H1 (cell line): ENCODE measurements around the gene EEPD1. TPM values are rescaled to one million over a fixed set of nuclear protein-coding genes. Genes with fewer than 3 reads are reported as not detected.

Experiments
- CTCF ChIA-PET: fragments of 300-600 bp; sonication (Branson Sonifier 250); formaldehyde crosslinking; loops from one replicate; lab custom pipeline; 2021; ENCODE audit not compliant: partially characterized antibody; lab: Charles Lee
- POLR2A ChIA-PET: fragments of 300-600 bp; sonication (Branson Sonifier 250); formaldehyde crosslinking; loops from one replicate; lab custom pipeline; 2021; ENCODE audit warnings: inconsistent platforms; ENCODE audit not compliant: partially characterized antibody; lab: Charles Lee
- DNase-seq, 2 experiments: peaks; one replicate each; pipeline versions ENCODE4 v3.0.0 to v3.0.0-alpha.2; 2010 to 2022; ENCODE audit warnings: low spot score in 2 of 2, low read depth in 1 of 2, mixed read lengths in 1 of 2
- FAIRE-seq: peaks from 2 replicates; lab custom pipeline; 2011; peaks lifted over from hg19 to GRCh38; lab: Jason Lieb, UNC
- H2AFZ ChIP-seq: 2 replicates; pipeline ENCODE4 v1.8.1; 2012; ENCODE audit warnings: low read length, inconsistent platforms
- H2AK5ac ChIP-seq: 2 replicates; pipeline ENCODE4 v1.6.1; 2013; ENCODE audit warnings: low read depth, low read length
- H2BK120ac ChIP-seq: replicated peaks from 2 replicates; pipeline ENCODE3; 2013; ENCODE audit warnings: low read depth, low read length, inconsistent platforms
- H2BK12ac ChIP-seq: 2 replicates; pipeline ENCODE4 v1.6.1; 2013; ENCODE audit warnings: low read depth, low read length
- H2BK15ac ChIP-seq: 2 replicates; pipeline ENCODE4 v1.6.1; 2013; ENCODE audit warnings: low read length
- H2BK20ac ChIP-seq: 2 replicates; pipeline ENCODE4 v1.6.1; 2013; ENCODE audit warnings: low read length
- H2BK5ac ChIP-seq: 2 replicates; pipeline ENCODE4 v1.6.1; 2013; ENCODE audit warnings: low read depth, low read length
- H3K14ac ChIP-seq: 2 replicates; pipeline ENCODE4 v1.6.1; 2013; ENCODE audit warnings: inconsistent platforms; ENCODE audit not compliant: insufficient read length
- H3K18ac ChIP-seq: 2 replicates; pipeline ENCODE4 v1.6.1; 2013; ENCODE audit warnings: low read length; ENCODE audit errors: extremely low read depth
- H3K23ac ChIP-seq: 2 replicates; pipeline ENCODE4 v1.6.1; 2013; ENCODE audit warnings: inconsistent platforms; ENCODE audit not compliant: insufficient read length
- H3K23me2 ChIP-seq: 2 replicates; pipeline ENCODE4 v1.6.1; 2013; ENCODE audit warnings: low read depth, low read length
- H3K27ac ChIP-seq: 2 replicates; pipeline ENCODE4 v1.6.1; 2011; ENCODE audit warnings: low read depth, low read length, inconsistent platforms
- H3K27me3 ChIP-seq, 4 experiments: replicated peaks in 1 of 4; 1 replicate in 1 of 4; 2 replicates in 3 of 4; pipeline versions ENCODE4 v1.6.1 to v1.8.1; 2011 to 2013; ENCODE audit warnings: low read length in 3 of 4, mild to moderate bottlenecking in 3 of 4, inconsistent platforms in 2 of 4, mixed read lengths in 2 of 4, moderate library complexity in 1 of 4; ENCODE audit not compliant: control insufficient read depth in 3 of 4, insufficient read depth in 3 of 4; ENCODE audit errors: extremely low read depth in 1 of 4
- H3K36me3 ChIP-seq, 4 experiments: 2 replicates each; pipeline versions ENCODE4 v1.6.1 to v1.8.1; 2011 to 2013; ENCODE audit warnings: mild to moderate bottlenecking in 4 of 4, low read length in 3 of 4, moderate library complexity in 2 of 4, control low read depth in 1 of 4, inconsistent platforms in 1 of 4; ENCODE audit not compliant: insufficient read depth in 4 of 4, control insufficient read depth in 2 of 4
- H3K4ac ChIP-seq: replicated peaks from 2 replicates; pipeline ENCODE3; 2013; ENCODE audit warnings: low read length, low read depth, mixed read lengths, inconsistent platforms; ENCODE audit not compliant: insufficient read length
- H3K4me1 ChIP-seq, 4 experiments: replicated peaks in 1 of 4; 1 replicate in 1 of 4; 2 replicates in 3 of 4; pipeline versions ENCODE4 v1.6.1 to v1.8.1; 2011 to 2013; ENCODE audit warnings: low read length in 3 of 4, inconsistent platforms in 2 of 4, mixed read lengths in 1 of 4; ENCODE audit not compliant: insufficient read depth in 4 of 4, control insufficient read depth in 3 of 4
- H3K4me2 ChIP-seq, 2 experiments: 2 replicates each; pipeline versions ENCODE4 v1.6.1 to v1.8.1; 2011 to 2013; ENCODE audit warnings: low read depth in 2 of 2, low read length in 2 of 2, control low read depth in 1 of 2, inconsistent platforms in 1 of 2, mild to moderate bottlenecking in 1 of 2; ENCODE audit not compliant: insufficient read depth in 1 of 2
- H3K4me3 ChIP-seq, 4 experiments: fragments of 200-600, 300-600 bp in 1 of 4; sonication (generic), shearing (Covaris generic), sonication (Bioruptor Twin) in 1 of 4; 2 replicates each; pipeline versions ENCODE4 v1.5.1 to v1.8.1; 2011 to 2016; ENCODE audit warnings: low read length in 4 of 4, low read depth in 3 of 4, control low read depth in 2 of 4, inconsistent platforms in 2 of 4, mild to moderate bottlenecking in 2 of 4, mixed read lengths in 1 of 4, moderate library complexity in 1 of 4; ENCODE audit not compliant: insufficient read depth in 2 of 4; ENCODE audit errors: extremely low read depth in 1 of 4
- H3K56ac ChIP-seq: replicated peaks from 2 replicates; pipeline ENCODE3; 2013; ENCODE audit warnings: low read depth, mild to moderate bottlenecking, mixed read lengths, low read length, inconsistent platforms; ENCODE audit not compliant: insufficient read length
- H3K79me1 ChIP-seq: 2 replicates; pipeline ENCODE4 v1.6.1; 2013; ENCODE audit warnings: low read depth, low read length, control low read depth
- H3K79me2 ChIP-seq, 2 experiments: 2 replicates each; pipeline versions ENCODE4 v1.6.1 to v1.8.1; 2012 to 2013; ENCODE audit warnings: low read length in 2 of 2, mild to moderate bottlenecking in 2 of 2, inconsistent platforms in 1 of 2; ENCODE audit not compliant: insufficient read depth in 2 of 2, control insufficient read depth in 1 of 2
- H3K9ac ChIP-seq, 4 experiments: replicated peaks in 1 of 4; 1 replicate in 1 of 4; 2 replicates in 3 of 4; pipeline versions ENCODE4 v1.6.1 to v1.8.1; 2011 to 2013; ENCODE audit warnings: low read depth in 3 of 4, low read length in 3 of 4, control low read depth in 2 of 4, mild to moderate bottlenecking in 2 of 4, moderate library complexity in 2 of 4, inconsistent platforms in 1 of 4; ENCODE audit errors: extremely low read depth in 1 of 4
- H3K9me3 ChIP-seq, 2 experiments: 2 replicates each; pipeline versions ENCODE4 v1.6.1 to v1.8.1; 2012 to 2013; ENCODE audit warnings: mild to moderate bottlenecking in 2 of 2, moderate library complexity in 2 of 2, control low read depth in 1 of 2, inconsistent platforms in 1 of 2, low read depth in 1 of 2, low read length in 1 of 2, mixed read lengths in 1 of 2; ENCODE audit not compliant: insufficient read depth in 2 of 2
- H4K20me1 ChIP-seq, 2 experiments: replicated peaks in 1 of 2; 2 replicates each; pipeline versions ENCODE3 to v1.8.1; 2011 to 2013; ENCODE audit warnings: inconsistent platforms in 2 of 2, low read length in 2 of 2, mild to moderate bottlenecking in 1 of 2; ENCODE audit not compliant: insufficient read depth in 2 of 2, control insufficient read depth in 1 of 2
- H4K5ac ChIP-seq: 2 replicates; pipeline ENCODE4 v1.6.1; 2013; ENCODE audit warnings: low read length, low read depth, mixed read lengths, inconsistent platforms; ENCODE audit not compliant: insufficient read length
- H4K8ac ChIP-seq: 2 replicates; pipeline ENCODE4 v1.8.0; 2013; ENCODE audit warnings: mild to moderate bottlenecking, moderate library complexity, low read length, inconsistent platforms; ENCODE audit not compliant: insufficient read depth; ENCODE audit errors: extremely low read depth
- H4K91ac ChIP-seq: replicated peaks from 2 replicates; pipeline ENCODE3; 2013; ENCODE audit warnings: low read length, mixed read lengths, inconsistent platforms; ENCODE audit not compliant: insufficient read length
- ASH2L ChIP-seq: fragments of 200-600, 300-600 bp; sonication (generic); IDR thresholded peaks from one replicate; pipeline ENCODE4 v1.7.1; 2017; ENCODE audit warnings: low read length
- BRCA1 ChIP-seq: IDR thresholded peaks from 2 replicates; pipeline ENCODE4 v1.6.1; 2012; ENCODE audit warnings: low read depth, low read length, improper control_type of control experiment
- KDM1A ChIP-seq: fragments of 200-600, 300-600 bp; sonication (generic); IDR thresholded peaks from 2 replicates; pipeline ENCODE4 v1.7.1; 2016; ENCODE audit warnings: mild to moderate bottlenecking, low read length, borderline replicate concordance
- PHF8 ChIP-seq: fragments of 200-600 bp; sonication (generic); conservative IDR thresholded peaks from 2 replicates; pipeline ENCODE4 v1.7.1; 2012; ENCODE audit warnings: low read depth, mild to moderate bottlenecking, inconsistent platforms, low read length, moderate library complexity
- SAP30 ChIP-seq: fragments of 300-600 bp; sonication (generic); IDR thresholded peaks from 2 replicates; pipeline ENCODE4 v1.7.1; 2012; ENCODE audit warnings: low read length, moderate library complexity, mild to moderate bottlenecking, inconsistent platforms; ENCODE audit not compliant: insufficient read depth, insufficient replicate concordance
- SP2 ChIP-seq: IDR thresholded peaks from 2 replicates; pipeline ENCODE4 v1.6.1; 2012; ENCODE audit warnings: mild to moderate bottlenecking, low read length, inconsistent platforms
- ZNF274 ChIP-seq: IDR thresholded peaks from 2 replicates; pipeline ENCODE4 v1.7.0; 2012; ENCODE audit warnings: low read length, borderline replicate concordance; ENCODE audit errors: extremely low read depth
- WGBS, 2 experiments: shearing (Covaris generic) in 1 of 2; methylation state at CpG; one replicate each; pipeline versions ENCODE4 v1.1.6 to v1.1.7; 2013 to 2015; ENCODE audit warnings: low lambda C conversion rate in 2 of 2, mixed read lengths in 2 of 2, inconsistent platforms in 1 of 2, low coverage in 1 of 2, missing lambda C conversion rate in 1 of 2; ENCODE audit not compliant: insufficient replicate concordance in 2 of 2, insufficient coverage in 1 of 2, insufficient read length in 1 of 2; ENCODE audit errors: extremely low coverage in 1 of 2, missing lambda C conversion rate in 1 of 2; 5-methylcytosine and 5-hydroxymethylcytosine counted together
- polyA plus RNA-seq, 7 experiments: library from polyadenylated mRNA; depleted of rRNA in 3 of 7; stranded (reverse) in 5 of 7; unstranded in 2 of 7; fragments of >200 nt in 5 of 7; fragments of 200-250 nt in 2 of 7; gene quantifications; 1 replicate in 5 of 7; 2 replicates in 1 of 7; 4 replicates in 1 of 7; pipeline versions ENCODE4 v1.2.1 to v1.2.3, GENCODE V29; 2011 to 2013; ENCODE audit warnings: missing spikeins in 2 of 7, mixed read lengths in 2 of 7
- total RNA-seq: library from RNA; stranded (reverse); fragmentation: NEBNext Ultra II Directional; extraction: Animal tissue kit (Norgen Biotek cat#: 25700); gene quantifications from 2 replicates; pipeline ENCODE4 v1.2.1, GENCODE V29; 2021

Gene EEPD1
- total and polyA plus RNA-seq, 2 of the 8 experiments (the other 6 are each of a cell fraction or from before 2014, with no cell fraction given), result 3.1 to 7.8 TPM

DNA sequence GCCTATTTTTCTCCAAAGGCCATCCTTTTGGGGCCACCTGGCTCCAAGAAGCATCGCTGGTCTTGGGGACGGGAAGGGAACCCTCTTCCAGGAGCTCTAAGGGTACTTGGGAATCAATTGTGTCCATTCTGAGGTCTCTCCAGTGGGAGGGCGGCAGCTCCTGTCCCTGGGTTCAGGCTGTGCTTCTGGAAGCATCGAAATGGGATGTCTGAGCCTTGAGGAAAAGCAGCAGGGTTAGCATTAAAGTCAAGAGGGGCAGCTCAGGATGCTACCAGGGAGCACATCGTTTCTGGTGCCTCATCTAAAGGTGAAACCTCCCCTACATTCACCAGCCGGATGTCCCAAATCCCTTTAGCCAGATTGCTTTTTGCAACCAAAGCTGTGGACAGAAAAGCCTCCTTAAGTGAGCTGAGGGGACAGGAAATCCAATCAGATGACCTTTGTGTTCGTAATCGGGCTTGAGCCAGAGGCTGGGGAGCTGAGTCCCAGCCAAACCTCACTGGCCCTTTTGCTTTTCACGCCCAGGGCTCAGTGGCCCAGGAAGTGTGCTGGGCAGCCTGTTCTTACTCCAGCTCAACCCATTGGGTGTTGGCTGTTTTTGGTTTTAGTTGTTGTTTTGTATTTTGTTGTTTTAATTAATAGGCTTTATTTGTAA is 147.8 kb downstream of the EEPD1 start:
- H3K23me2 ChIP-seq, result no peaks in the 10 kb centered on the region
- H2BK12ac ChIP-seq, result no peak overlapping the region
- no peak overlapping the region for H2AK5ac ChIP-seq
- no peak overlapping the region for H2BK15ac ChIP-seq
- peaks cover 0 to 3% (median 0%) of the 10 kb centered on the region in 4 experiments; a peak in 1 of 8 replicates for H3K36me3 ChIP-seq
- H3K79me1 ChIP-seq, result no peaks in the 10 kb centered on the region
- WGBS, 2 experiments, result 84% methylated on average over 9 of the region's 9 CpGs; no CpG with 5 or more reads in 1 of the 2 experiments
- H3K4me2 ChIP-seq, result no peak overlapping the region
- FAIRE-seq (no peak), DNase-seq (no peak)
- no peak overlapping the region for H2BK20ac ChIP-seq
- H2BK5ac ChIP-seq, result no peak overlapping the region
- H3K18ac ChIP-seq, result no peak overlapping the region
- no peak overlapping the region for H4K91ac ChIP-seq
- no peaks in the 10 kb centered on the region for H3K79me2 ChIP-seq
- no peak overlapping the region for H3K27ac ChIP-seq
- no peak overlapping the region for H3K4me3 ChIP-seq
- no peak overlapping the region for H3K23ac ChIP-seq
- H4K5ac ChIP-seq, result no peak overlapping the region
- no peak overlapping the region for H3K14ac ChIP-seq
- no peak overlapping the region for H2AFZ ChIP-seq
- H3K4ac ChIP-seq, result no peak overlapping the region
- H3K9ac ChIP-seq, result no peak overlapping the region
- H3K56ac ChIP-seq, result no peak overlapping the region
- H4K8ac ChIP-seq, result no peak overlapping the region
- H3K27me3 ChIP-seq, result no peaks in the 10 kb centered on the region
- ChIA-PET CTCF (interaction anchor here (0.8 to 4.8 kb wide), 14 partner anchors 10 to 316 kb away, joined by 3 to 40 read pairs (median 4); no protein-coding TSS in a partner anchor), POLR2A (no interaction called here)
- no peak overlapping the region for H2BK120ac ChIP-seq
- H3K4me1 ChIP-seq, result peaks cover 0 to 6% (median 0%) of the 10 kb centered on the region in 4 experiments; a peak in 2 of 7 replicates
- peaks cover 0 to 2% of the 10 kb centered on the region in 2 experiments for H4K20me1 ChIP-seq
- H3K9me3 ChIP-seq, result no peaks in the 10 kb centered on the region
- no peak for TF ChIP-seq ZNF274
- TF ChIP-seq PHF8, result no peak
- no peak for TF ChIP-seq SAP30
- TF ChIP-seq BRCA1, result no peak
- no peak for TF ChIP-seq SP2
- TF ChIP-seq KDM1A, result no peak
- no peak for TF ChIP-seq ASH2L
